SK-N-MC (cell line): ENCODE measurements around the gene CACNA1B.

Experiments used
- EZH2 ChIP-seq: fragments of 200-600 bp; sonication (generic); IDR thresholded peaks from one replicate; pipeline ENCODE4 v1.6.1; 2017; ENCODE audit warnings: antibody characterized with exemption
- FOXP2 ChIP-seq: optimal IDR thresholded peaks from 2 replicates; pipeline ENCODE3; 2011; ENCODE audit warnings: mild to moderate bottlenecking, moderate library complexity; ENCODE audit not compliant: insufficient read depth; ENCODE audit errors: extremely low read length, control extremely low read depth
- POLR2AphosphoS5 ChIP-seq: IDR thresholded peaks from 2 replicates; pipeline ENCODE4 v1.6.1; 2012; ENCODE audit warnings: mild to moderate bottlenecking, low read depth, low read length, borderline replicate concordance

DNA sequence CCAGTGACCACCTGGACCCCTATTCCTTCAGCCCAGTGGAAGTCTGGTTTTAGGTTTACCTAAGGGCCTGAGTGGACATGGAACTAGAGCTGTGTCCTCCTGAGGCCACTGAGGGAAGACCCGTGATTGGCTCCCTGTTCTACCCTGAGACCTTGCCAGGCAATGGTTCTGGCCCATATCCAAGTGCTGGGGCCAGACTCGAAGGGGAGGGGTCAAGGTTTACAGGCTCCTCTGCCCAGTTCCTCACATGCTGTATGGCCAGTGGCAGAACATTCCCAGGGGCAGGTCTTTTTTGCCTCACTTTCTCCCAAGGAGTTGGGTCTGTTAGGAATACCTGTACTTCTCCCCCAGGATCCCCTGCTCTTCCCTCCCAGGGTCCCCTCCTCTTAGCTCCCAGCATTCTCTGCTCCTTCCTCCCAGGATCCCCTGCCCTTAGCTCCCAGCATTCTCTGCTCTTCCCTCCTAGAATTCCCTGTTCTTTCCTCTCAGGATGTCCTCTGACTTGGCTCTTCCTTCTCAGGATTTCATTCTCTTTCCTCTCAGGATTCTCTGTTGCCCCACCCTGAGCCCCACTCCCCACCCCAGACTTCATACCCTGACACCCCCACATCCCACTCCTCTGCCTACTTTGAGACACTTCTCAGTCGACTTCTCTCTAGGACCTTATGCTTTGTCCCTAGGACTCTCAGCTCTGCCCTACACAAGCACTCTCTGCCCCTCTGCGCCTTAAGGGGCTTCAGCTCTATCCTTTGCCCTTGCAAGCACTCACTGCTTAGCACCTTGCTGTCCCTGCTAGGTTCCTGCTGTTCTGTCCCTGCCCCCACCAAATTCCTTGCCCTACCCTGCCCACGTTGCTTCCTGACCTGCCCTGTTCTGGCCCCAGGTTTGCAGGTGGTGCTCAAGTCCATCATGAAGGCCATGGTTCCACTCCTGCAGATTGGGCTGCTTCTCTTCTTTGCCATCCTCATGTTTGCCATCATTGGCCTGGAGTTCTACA is 36.5 kb downstream of the CACNA1B start:
- no peak for TF ChIP-seq EZH2
- no peak for TF ChIP-seq POLR2AphosphoS5
- no peak for TF ChIP-seq FOXP2
